Endothelial cell of umbilical vein (primary cell): ENCODE results near the gene SPRR1A.

ENCODE experiments used
- CTCF ChIP-seq, 2 donors: IDR thresholded peaks; 1 replicate in 1 of 2; 2 replicates in 1 of 2; pipeline ENCODE4 v1.5.1; 2011; ENCODE audit warnings: low read length in 2 of 2, mild to moderate bottlenecking in 2 of 2, moderate library complexity in 2 of 2, control low read depth in 1 of 2, inconsistent platforms in 1 of 2, low read depth in 1 of 2; ENCODE audit not compliant: insufficient read depth in 1 of 2; ENCODE audit errors: extremely low read depth in 1 of 2
- EZH2 ChIP-seq: IDR thresholded peaks from 2 replicates; pipeline ENCODE4 v1.6.1; 2012; ENCODE audit warnings: borderline replicate concordance, low read depth, mild to moderate bottlenecking, moderate library complexity, low read length, inconsistent platforms; ENCODE audit not compliant: severe bottlenecking
- MAX ChIP-seq: IDR thresholded peaks from 2 replicates; pipeline ENCODE4 v1.6.1; 2011; ENCODE audit not compliant: insufficient read depth, insufficient read length
- POLR2A ChIP-seq: IDR thresholded peaks from 2 replicates; pipeline ENCODE4 v1.6.1; 2012; ENCODE audit warnings: low read depth, mild to moderate bottlenecking, control low read depth, low read length
- POLR2AphosphoS5 ChIP-seq: IDR thresholded peaks from 2 replicates; pipeline ENCODE4 v1.6.1; 2012; ENCODE audit warnings: low read depth, mild to moderate bottlenecking, control low read depth, low read length, moderate library complexity; ENCODE audit not compliant: insufficient read depth

GRCh38 chr1:152998476-152998875, 14.6 kb downstream of the SPRR1A start:
- TF ChIP-seq CTCF (IDR thresholded peaks at IDR 0.05; ENCODE audit: extremely low read depth in 1 of 2, insufficient read depth in 1 of 2, low read depth in 1 of 2, low read length in 2 of 2) (no peak), EZH2 (no peak), MAX (no peak), POLR2A (no peak), POLR2AphosphoS5 (no peak)
